ENCODE measurements around the gene TRAFD1.
"Not testable (repeated sequence)": the region's sequence is repeated elsewhere in the genome, so short reads cannot be mapped to it uniquely, and the experiment has no call there.

Gene TRAFD1

GRCh38 chr12:112125250-112125999 lies at the start of gene TRAFD1:
Gene TRAFD1, plus strand, starts transcription at chr12:112125560. Its CDS starts 4,963 bp downstream, at chr12:112130523.
- peak; percentile 98 for DNase-seq

- no peak for DNase-seq
Observed at GRCh38 chr12:112087055-112087850, 38.1 kb upstream of the TRAFD1 start.

GRCh38 chr12:112087851-112088250 lies 37.5 kb upstream of the TRAFD1 start:
- DNase-seq = no peak

GRCh38 chr12:112091563-112091962 lies 33.8 kb upstream of the TRAFD1 start:
- no peak for DNase-seq

GRCh38 chr12:112096070-112096469 lies 29.3 kb upstream of the TRAFD1 start:
- no peak for DNase-seq

GRCh38 chr12:112096667-112097066 lies 28.7 kb upstream of the TRAFD1 start:
- DNase-seq = no peak

GRCh38 chr12:112097641-112098040 lies 27.7 kb upstream of the TRAFD1 start:
- no peak for DNase-seq

GRCh38 chr12:112100500-112100899 lies 24.9 kb upstream of the TRAFD1 start:
- not testable (repeated sequence) for DNase-seq

GRCh38 chr12:112102127-112102526 lies 23.2 kb upstream of the TRAFD1 start:
- DNase-seq = no peak

- not testable (repeated sequence) for DNase-seq
Observed at GRCh38 chr12:112102746-112103145, 22.6 kb upstream of the TRAFD1 start.

GRCh38 chr12:112103758-112104503 lies 21.4 kb upstream of the TRAFD1 start:
- DNase-seq = no peak

- DNase-seq = no peak
Observed at GRCh38 chr12:112105891-112106290, 19.5 kb upstream of the TRAFD1 start.

GRCh38 chr12:112107306-112108201 lies 17.8 kb upstream of the TRAFD1 start:
- DNase-seq = peak; percentile 32

- peak; percentile 92 for DNase-seq
Observed at GRCh38 chr12:112108202-112109079, 16.9 kb upstream of the TRAFD1 start, which contains the start of gene NAA25. Gene NAA25, minus strand, starts transcription at chr12:112108783. Its CDS starts 10 bp downstream, at chr12:112108773.

- DNase-seq = peak; percentile 67
Observed at GRCh38 chr12:112110787-112111662, 14.3 kb upstream of the TRAFD1 start.

- DNase-seq = no peak
Observed at GRCh38 chr12:112111931-112112330, 13.4 kb upstream of the TRAFD1 start.

GRCh38 chr12:112112409-112113133 lies 12.8 kb upstream of the TRAFD1 start:
- no peak for DNase-seq

- DNase-seq = peak; percentile 54
Observed at GRCh38 chr12:112115259-112116045, 9.9 kb upstream of the TRAFD1 start.
